PFSK-1 (cell line): ENCODE results near the gene ESAM.

Source experiments
- FOXP2 ChIP-seq: optimal IDR thresholded peaks from 2 replicates; pipeline ENCODE3; 2011; ENCODE audit warnings: borderline replicate concordance, control low read depth, inconsistent platforms; ENCODE audit not compliant: insufficient read depth; ENCODE audit errors: extremely low read length, extremely low read depth
- POLR2AphosphoS5 ChIP-seq: IDR thresholded peaks from 2 replicates; pipeline ENCODE4 v1.6.1; 2012; ENCODE audit warnings: low read depth, mild to moderate bottlenecking, control low read depth, low read length, moderate library complexity
- SIN3A ChIP-seq: IDR thresholded peaks from 2 replicates; pipeline ENCODE4 v1.6.1; 2012; ENCODE audit warnings: mild to moderate bottlenecking, low read length, moderate library complexity, borderline replicate concordance; ENCODE audit not compliant: insufficient read depth
- TAF1 ChIP-seq: IDR thresholded peaks from 2 replicates; pipeline ENCODE4 v1.6.1; 2012; ENCODE audit warnings: low read length, control low read depth, borderline replicate concordance; ENCODE audit not compliant: insufficient read depth
- TF ChIP-seq, protein P1 (sequence below), 2 experiments: IDR thresholded peaks; 2 replicates each; pipeline versions ENCODE4 v1.6.1 to v1.8.0; 2011 to 2012; ENCODE audit warnings: low read depth in 2 of 2, low read length in 2 of 2, control low read depth in 1 of 2, inconsistent platforms in 1 of 2, mild to moderate bottlenecking in 1 of 2, moderate library complexity in 1 of 2; ENCODE audit not compliant: insufficient read depth in 1 of 2

Gene ESAM

DNA sequence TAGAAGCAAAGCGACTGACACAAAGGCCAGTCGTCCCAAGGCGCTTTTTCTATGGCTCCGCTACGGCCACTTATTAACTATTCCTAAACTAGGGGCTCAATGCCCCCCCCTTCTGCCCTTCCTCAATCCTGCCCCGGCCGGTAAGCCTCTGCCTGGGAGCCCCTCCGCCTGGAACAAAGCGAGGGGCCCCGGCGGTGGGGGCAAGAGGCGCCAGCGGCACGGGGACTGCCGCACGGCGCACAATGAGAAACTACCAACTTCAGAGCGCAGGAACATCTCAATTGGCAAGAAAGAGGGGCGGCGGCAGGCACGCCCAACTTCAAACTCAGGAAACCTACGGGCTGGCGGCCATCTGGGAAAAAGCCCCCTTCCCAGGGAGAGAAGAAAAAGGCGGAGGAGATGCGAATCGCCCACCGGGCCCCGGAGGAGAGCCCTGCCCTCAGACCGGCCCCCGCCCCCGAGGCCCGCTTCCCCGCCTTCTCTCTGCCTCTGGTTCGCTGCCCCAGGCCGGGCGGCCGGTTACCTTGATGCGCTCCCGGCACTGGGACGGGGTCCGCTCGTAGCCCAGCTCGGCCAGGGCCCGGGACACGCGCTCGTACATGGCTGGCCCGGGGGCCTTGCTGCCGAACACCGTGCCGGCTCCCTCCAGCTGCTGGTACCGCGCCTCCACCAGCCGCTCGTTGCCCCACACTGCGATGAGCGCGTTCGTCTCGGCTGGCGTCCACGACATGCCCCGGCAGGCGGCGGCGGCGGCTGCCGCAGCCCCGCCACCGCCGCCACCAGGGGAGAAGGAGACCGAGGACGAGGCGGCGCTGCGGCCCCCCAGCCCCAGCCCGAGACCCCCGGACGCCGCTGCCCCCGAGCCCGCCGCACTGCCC, 37.5 kb upstream of the ESAM start:
- no peak for TF ChIP-seq TAF1
- TF ChIP-seq SIN3A = no peak
- no peak for TF ChIP-seq FOXP2
- TF ChIP-seq POLR2AphosphoS5 = no peak
- TF ChIP-seq, protein P1, sequence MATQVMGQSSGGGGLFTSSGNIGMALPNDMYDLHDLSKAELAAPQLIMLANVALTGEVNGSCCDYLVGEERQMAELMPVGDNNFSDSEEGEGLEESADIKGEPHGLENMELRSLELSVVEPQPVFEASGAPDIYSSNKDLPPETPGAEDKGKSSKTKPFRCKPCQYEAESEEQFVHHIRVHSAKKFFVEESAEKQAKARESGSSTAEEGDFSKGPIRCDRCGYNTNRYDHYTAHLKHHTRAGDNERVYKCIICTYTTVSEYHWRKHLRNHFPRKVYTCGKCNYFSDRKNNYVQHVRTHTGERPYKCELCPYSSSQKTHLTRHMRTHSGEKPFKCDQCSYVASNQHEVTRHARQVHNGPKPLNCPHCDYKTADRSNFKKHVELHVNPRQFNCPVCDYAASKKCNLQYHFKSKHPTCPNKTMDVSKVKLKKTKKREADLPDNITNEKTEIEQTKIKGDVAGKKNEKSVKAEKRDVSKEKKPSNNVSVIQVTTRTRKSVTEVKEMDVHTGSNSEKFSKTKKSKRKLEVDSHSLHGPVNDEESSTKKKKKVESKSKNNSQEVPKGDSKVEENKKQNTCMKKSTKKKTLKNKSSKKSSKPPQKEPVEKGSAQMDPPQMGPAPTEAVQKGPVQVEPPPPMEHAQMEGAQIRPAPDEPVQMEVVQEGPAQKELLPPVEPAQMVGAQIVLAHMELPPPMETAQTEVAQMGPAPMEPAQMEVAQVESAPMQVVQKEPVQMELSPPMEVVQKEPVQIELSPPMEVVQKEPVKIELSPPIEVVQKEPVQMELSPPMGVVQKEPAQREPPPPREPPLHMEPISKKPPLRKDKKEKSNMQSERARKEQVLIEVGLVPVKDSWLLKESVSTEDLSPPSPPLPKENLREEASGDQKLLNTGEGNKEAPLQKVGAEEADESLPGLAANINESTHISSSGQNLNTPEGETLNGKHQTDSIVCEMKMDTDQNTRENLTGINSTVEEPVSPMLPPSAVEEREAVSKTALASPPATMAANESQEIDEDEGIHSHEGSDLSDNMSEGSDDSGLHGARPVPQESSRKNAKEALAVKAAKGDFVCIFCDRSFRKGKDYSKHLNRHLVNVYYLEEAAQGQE (IDR thresholded peaks at IDR 0.05; ENCODE audit: insufficient read depth in 1 of 2, low read depth in 2 of 2, low read length in 2 of 2) = no peak

DNA sequence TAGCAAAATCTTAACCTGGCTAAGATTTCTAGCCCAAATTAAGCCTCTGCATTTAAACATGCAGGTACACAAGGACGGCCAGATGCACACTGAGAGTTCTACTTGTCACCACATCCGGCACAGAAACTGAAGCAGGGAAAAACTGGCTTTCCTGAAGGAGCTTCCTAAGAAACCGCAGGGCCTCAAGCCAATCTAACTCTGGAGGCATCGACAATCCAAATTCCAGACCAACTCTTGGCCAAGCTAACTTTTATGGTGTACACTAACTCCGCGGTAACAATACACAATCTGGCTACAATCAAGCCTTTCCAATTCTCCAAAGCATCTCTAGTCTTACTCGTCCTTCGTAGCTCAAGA, 36.9 kb upstream of the ESAM start:
- TF ChIP-seq FOXP2 (no peak), SIN3A (no peak)

DNA sequence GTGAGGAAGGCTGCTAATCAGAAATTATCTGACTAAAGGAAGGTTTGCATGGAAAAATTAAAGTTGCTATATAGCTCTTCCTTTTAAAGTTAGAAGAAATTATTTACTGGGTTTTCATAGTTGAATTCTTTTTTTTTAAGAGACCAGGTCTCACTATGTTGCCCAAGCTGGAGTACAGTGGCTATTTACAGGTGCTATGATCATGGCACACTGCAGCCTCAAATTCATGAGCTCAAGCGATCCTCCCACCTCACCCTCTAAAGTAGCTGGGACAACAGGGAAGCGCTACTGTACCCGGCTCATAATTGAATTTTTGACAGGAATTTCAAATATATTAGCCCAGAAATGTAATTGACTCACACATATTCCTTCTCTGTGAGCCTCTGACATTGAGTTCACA, 34.2 kb upstream of the ESAM start:
- TF ChIP-seq FOXP2 = no peak
- TF ChIP-seq POLR2AphosphoS5 = no peak
- TF ChIP-seq, protein P1 (IDR thresholded peaks at IDR 0.05; ENCODE audit: insufficient read depth in 1 of 2, low read depth in 2 of 2, low read length in 2 of 2) = no peak
- TF ChIP-seq TAF1 = no peak
- TF ChIP-seq SIN3A = no peak

GRCh38 chr11:124793466-124794278, 31.6 kb upstream of the ESAM start:
- TF ChIP-seq POLR2AphosphoS5 (no peak), FOXP2 (no peak), SIN3A (no peak)
- TF ChIP-seq, protein P1 (IDR thresholded peaks at IDR 0.05; ENCODE audit: insufficient read depth in 1 of 2, low read depth in 2 of 2, low read length in 2 of 2) = no peak

GRCh38 chr11:124791626-124792341, 29.7 kb upstream of the ESAM start:
- TF ChIP-seq FOXP2 (no peak), POLR2AphosphoS5 (no peak), SIN3A (no peak), TAF1 (no peak)
- TF ChIP-seq, protein P1 (IDR thresholded peaks at IDR 0.05; ENCODE audit: insufficient read depth in 1 of 2, low read depth in 2 of 2, low read length in 2 of 2) = no peak
